HUES6 (cell line): ENCODE results near the gene TMEFF1.

Experiments used
- H3K27ac ChIP-seq: 2 replicates; pipeline ENCODE4 v1.7.0; 2013; ENCODE audit warnings: low read depth, mild to moderate bottlenecking, low read length, inconsistent platforms
- H3K27me3 ChIP-seq: 2 replicates; pipeline ENCODE4 v1.6.1; 2013; ENCODE audit warnings: low read length; ENCODE audit not compliant: control insufficient read depth, insufficient read depth
- H3K36me3 ChIP-seq: 2 replicates; pipeline ENCODE4 v1.6.1; 2013; ENCODE audit warnings: low read length; ENCODE audit not compliant: control insufficient read depth, insufficient read depth
- H3K4me1 ChIP-seq: 2 replicates; pipeline ENCODE4 v1.6.1; 2013; ENCODE audit warnings: low read length; ENCODE audit not compliant: control insufficient read depth, insufficient read depth
- H3K4me3 ChIP-seq: 2 replicates; pipeline ENCODE4 v1.5.1; 2013; ENCODE audit warnings: low read depth, low read length
- H3K9ac ChIP-seq: one replicate; pipeline ENCODE4 v1.6.1; 2013; ENCODE audit warnings: mild to moderate bottlenecking, low read length
- H3K9me3 ChIP-seq: 2 replicates; pipeline ENCODE4 v1.6.1; 2013; ENCODE audit warnings: low read depth, low read length; ENCODE audit not compliant: control insufficient read depth, insufficient read depth

Gene TMEFF1

DNA sequence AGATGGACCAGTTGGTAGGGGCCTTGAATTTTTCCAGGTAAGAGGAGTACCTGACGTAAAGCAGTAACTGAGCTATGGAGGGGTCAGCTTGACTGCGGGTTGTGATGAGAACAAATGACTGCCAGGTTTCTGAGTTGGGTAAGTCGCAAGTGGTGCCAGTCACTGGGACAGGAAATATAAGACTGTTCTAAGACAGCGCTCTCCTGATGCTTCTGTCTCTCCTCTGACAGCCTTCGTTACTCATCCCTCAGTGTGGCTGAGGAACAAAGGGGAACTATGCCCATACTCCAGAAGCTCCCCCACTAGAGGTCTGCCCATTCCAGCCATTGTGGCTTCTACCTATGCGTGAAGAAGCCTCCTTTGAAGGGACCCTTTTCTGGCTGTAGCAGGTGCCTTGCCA, 118.2 kb downstream of the TMEFF1 start:
- H3K27me3 ChIP-seq = no peaks in the 10 kb centered on the region
- no peaks in the 10 kb centered on the region for H3K9me3 ChIP-seq
- H3K9ac ChIP-seq = no peak overlapping the region
- peaks cover 16% of the 10 kb centered on the region for H3K36me3 ChIP-seq
- peaks cover 4% of the 10 kb centered on the region; the same call in 1 of the 2 replicates for H3K4me1 ChIP-seq
- H3K27ac ChIP-seq = no peak overlapping the region
- no peak overlapping the region for H3K4me3 ChIP-seq

DNA sequence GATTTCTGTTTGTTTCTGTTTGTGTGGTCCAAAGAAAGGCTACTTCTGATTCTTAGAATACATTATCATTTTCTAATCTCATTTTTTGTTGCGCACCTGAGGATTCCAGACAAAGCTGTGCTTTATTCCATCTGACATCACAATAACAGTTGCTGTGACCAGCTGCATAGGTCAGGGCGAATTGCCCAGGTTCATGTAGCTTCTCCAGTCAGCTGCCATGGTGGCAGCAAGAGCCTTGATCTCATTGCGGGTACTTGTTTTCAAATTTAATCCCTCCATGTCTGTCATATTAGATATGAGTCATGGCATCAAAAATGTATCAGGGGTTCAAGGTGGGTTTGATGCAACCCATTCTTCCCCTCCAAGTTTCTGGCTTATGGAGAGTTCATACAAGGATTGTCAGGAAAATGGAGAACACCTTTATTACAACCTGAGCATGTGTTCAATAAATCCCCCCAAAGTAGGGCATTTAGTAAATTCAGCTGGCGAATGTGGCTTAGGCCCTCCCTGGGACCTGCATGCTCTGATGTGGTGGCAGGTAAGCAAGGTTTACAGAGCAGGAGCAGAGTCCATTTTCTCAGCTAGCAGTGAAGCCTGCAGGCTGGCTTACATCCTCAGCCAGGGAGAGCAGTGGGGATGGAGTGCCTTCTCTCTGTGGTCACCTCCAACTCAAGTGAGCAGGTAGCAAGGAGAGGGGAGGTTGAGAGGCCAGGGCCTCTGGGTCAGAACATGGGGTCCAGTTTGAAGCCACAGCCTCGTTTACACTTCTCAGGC, 118.9 kb downstream of the TMEFF1 start:
- Histone ChIP-seq H3K36me3 (peaks cover 10% of the 10 kb centered on the region), H3K27ac (no peak overlapping the region), H3K9ac (no peak overlapping the region), H3K9me3 (no peaks in the 10 kb centered on the region), H3K4me1 (peaks cover 4% of the 10 kb centered on the region; the same call in 1 of the 2 replicates), H3K4me3 (no peak overlapping the region), H3K27me3 (no peaks in the 10 kb centered on the region)

DNA sequence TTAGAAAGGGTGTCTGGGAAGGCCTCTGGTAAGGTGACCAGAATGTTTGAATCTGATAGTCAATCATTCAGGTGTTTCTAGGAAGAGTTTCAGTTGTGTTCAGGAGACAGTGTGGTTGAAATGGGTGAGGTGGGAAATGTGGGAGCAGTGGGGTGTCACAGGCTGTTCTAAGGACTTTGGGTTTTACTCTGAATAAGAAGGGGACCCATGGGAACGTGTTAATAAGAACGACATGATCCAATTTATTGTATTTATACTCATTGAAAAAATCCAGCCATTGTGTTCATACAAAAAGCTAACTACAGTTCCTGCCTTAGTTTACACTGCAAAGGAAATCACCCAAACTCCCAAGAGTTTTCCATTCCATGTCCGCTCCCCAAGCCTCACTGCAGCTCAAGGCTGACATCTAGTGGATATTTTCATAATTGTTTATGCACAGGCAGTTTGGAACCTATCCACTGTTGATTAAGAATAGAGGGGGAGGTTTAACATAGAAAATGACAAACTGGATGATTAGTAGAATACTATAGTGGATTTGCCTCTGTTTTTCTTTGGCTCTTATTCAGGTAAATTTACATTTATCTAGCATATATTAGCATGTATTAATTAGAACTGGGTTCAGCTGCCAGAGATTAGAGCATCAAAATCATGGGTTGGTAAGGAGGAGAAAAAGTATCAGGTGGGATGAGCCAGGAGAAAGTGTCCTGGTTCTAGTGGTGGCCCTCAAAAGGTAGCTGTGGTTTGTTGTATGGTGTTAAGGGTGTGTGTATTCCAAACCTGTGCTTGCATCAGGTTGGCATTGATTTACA, 122.6 kb downstream of the TMEFF1 start:
- no peak overlapping the region for H3K9ac ChIP-seq
- H3K36me3 ChIP-seq = no peaks in the 10 kb centered on the region
- H3K9me3 ChIP-seq = no peaks in the 10 kb centered on the region
- no peak overlapping the region for H3K27ac ChIP-seq
- H3K4me1 ChIP-seq = peaks cover 17% of the 10 kb centered on the region
- H3K4me3 ChIP-seq = no peak overlapping the region
- H3K27me3 ChIP-seq = no peaks in the 10 kb centered on the region

DNA sequence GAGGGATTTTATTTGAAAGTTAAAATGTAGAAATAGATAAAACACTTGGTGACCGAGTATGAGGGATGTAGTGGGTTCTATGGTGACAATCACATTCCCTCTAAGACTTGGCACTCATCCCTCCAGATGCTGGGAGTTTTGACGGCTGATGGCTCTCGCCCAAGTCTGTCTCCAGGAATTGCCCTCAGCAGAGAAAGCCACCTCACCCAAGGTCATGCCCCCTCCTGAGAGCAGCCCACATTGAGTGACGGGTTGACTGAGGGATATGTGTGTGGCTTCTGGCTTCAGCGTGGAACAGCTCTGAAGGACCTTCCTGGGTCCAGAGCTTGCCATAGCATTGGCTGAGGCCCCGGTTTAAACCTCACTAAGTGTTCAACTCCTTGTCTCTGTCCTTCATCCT, 124.3 kb downstream of the TMEFF1 start:
- Histone ChIP-seq H3K27ac (no peak overlapping the region), H3K9me3 (no peaks in the 10 kb centered on the region), H3K27me3 (no peaks in the 10 kb centered on the region), H3K4me3 (no peak overlapping the region), H3K4me1 (peaks cover 21% of the 10 kb centered on the region), H3K9ac (no peak overlapping the region), H3K36me3 (no peaks in the 10 kb centered on the region)

DNA sequence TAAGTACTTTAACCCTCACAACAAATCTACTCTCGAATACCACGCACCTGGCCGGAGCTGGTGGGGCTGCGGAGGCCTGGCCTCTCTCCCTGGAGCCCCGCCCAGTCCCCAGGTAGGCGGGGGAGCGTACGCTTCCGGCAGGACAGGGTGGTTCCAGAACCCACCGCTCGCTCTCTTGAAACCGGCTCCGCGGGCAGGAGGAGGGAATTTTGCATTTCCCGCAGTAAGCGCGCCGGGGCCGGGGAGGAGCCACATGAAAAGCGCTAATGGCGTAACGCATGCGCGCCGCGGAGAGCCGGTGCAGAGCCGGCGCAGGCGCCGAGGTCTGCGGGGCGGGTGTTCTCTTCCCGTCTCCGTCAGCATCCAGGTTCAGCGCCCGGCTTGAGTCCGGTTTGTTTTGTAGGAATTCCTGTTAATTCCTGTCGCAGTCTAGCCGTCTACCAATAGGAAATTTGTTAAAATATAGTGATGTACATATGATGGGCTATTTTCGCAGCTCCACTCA, 125.7 kb downstream of the TMEFF1 start:
- peak overlapping the region; percentile 55 for H3K4me3 ChIP-seq
- H3K9ac ChIP-seq = no peak overlapping the region
- no peaks in the 10 kb centered on the region for H3K27me3 ChIP-seq
- H3K9me3 ChIP-seq = no peaks in the 10 kb centered on the region
- H3K27ac ChIP-seq = no peak overlapping the region
- H3K4me1 ChIP-seq = peaks cover 24% of the 10 kb centered on the region
- no peaks in the 10 kb centered on the region for H3K36me3 ChIP-seq

DNA sequence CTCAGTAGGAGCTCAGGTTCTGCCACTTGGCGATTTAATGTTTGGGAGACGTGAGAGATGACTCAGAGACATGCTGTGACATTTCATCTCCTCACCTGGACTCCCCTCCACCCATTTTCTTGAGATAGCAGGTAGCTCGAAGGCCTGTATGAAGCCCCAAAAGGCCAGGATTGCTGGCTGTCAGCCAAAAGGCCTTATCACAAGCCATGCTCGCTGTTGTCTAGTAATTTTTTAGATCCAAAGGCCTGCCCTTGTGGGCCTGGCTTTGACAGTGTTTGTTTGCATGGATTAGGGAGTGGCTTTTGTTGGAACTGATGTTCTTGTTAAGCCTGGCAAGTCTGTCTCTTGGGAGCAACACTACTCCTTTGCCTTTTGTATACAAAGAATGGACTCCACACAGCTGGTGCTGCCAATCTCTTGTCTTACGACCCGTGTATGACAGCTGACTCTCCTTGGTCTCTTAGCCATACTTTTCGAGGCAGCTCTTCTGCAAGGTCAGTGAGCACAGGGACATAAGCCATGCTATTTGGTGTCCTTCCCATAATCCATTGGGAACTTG, 127.7 kb downstream of the TMEFF1 start:
- H3K9me3 ChIP-seq = no peaks in the 10 kb centered on the region
- no peaks in the 10 kb centered on the region for H3K27me3 ChIP-seq
- no peak overlapping the region for H3K9ac ChIP-seq
- H3K4me3 ChIP-seq = no peak overlapping the region
- peaks cover 21% of the 10 kb centered on the region for H3K4me1 ChIP-seq
- H3K27ac ChIP-seq = no peak overlapping the region
- no peaks in the 10 kb centered on the region for H3K36me3 ChIP-seq

DNA sequence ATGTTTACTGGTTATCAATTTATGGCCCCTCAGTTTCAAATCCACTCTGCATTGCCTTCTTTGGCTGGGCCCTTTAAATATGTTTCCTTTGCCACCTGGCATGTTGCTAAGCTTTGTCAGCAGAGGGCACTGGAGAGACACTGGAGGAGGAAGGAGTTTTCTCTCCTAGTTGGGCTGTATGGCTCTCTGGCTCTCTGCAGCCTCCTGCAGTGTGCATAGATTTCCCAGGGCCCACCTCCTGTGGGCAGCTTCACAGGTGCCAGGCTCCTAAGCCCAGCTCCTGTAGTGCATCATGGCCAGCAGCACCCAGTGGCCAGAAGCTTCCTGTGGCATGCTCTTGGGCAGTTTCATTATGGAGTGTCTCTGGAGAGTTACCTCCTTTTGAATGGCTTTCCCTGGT, 128.3 kb downstream of the TMEFF1 start:
- no peak overlapping the region for H3K4me3 ChIP-seq
- H3K27ac ChIP-seq = no peak overlapping the region
- no peaks in the 10 kb centered on the region for H3K27me3 ChIP-seq
- no peaks in the 10 kb centered on the region for H3K36me3 ChIP-seq
- H3K4me1 ChIP-seq = peaks cover 21% of the 10 kb centered on the region
- H3K9me3 ChIP-seq = no peaks in the 10 kb centered on the region
- no peak overlapping the region for H3K9ac ChIP-seq

DNA sequence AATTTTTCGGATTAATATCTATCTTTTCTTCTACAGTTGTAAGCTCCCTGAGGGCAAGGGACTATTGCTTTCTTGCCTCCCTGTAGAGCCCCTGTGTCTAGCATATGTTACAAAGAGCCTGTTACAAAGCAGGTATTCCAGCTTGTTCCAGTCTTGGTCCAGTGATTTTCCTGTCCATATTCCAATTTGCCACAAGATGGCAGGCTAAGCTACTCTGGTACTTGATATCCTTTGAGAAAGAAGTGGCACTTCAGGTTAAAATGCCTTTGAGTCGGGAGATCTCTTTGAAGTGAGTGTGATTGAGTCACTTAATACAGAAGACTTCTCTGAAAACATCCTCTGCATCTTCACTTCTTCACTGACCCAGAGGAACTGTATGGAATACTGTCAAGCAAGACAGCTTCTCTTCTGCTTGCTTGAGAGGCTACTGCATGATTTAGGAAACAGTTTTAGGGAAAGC, 129.4 kb downstream of the TMEFF1 start:
- H3K36me3 ChIP-seq = no peaks in the 10 kb centered on the region
- no peaks in the 10 kb centered on the region for H3K9me3 ChIP-seq
- H3K4me1 ChIP-seq = peaks cover 21% of the 10 kb centered on the region
- no peak overlapping the region for H3K27ac ChIP-seq
- no peak overlapping the region for H3K9ac ChIP-seq
- no peak overlapping the region for H3K4me3 ChIP-seq
- H3K27me3 ChIP-seq = no peaks in the 10 kb centered on the region

DNA sequence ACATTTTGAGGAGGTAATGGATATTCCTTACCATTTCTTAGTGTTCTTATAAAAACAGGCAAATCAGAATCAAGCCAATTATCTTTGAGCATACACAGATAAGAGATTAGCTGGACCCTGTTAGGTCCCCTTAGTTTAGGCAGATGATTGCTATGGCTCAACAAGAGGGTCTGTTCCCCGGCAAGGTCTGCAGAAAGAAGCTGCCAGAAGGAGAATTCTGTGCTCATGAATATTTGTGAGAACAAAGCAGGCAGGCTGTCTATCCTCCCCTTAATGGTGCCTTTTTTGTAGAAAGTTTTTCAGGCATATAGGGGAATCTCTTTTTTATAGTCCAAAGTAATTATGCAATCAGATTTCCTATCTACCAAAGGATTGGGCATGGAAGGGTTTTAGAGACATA, 132.5 kb downstream of the TMEFF1 start:
- H3K36me3 ChIP-seq = no peaks in the 10 kb centered on the region
- H3K4me3 ChIP-seq = no peak overlapping the region
- H3K27ac ChIP-seq = no peak overlapping the region
- H3K9me3 ChIP-seq = no peaks in the 10 kb centered on the region
- H3K4me1 ChIP-seq = peaks cover 7% of the 10 kb centered on the region
- no peaks in the 10 kb centered on the region for H3K27me3 ChIP-seq
- no peak overlapping the region for H3K9ac ChIP-seq

DNA sequence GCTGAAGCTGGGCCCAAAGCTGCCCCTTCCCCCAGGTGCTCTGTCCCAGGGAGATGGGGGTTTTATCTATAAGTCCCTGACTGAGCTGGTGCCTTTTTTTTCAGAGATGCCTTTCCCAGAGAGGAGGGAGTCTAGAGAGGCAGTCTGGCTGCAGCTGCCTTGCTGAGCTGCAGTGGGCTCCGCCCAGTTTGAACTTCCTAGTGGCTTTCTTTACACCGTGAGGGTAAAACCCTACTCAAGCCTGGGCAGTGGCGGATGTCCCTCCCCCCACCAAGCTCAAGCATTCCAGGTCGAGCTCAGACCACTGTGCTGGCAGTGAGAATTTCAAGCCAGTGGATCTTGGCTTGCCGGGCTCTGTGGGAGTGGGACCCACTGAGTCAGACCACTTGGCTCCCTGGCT, 146.2 kb downstream of the TMEFF1 start:
- peaks cover 12% of the 10 kb centered on the region; the same call in 1 of the 2 replicates for H3K4me1 ChIP-seq
- H3K9me3 ChIP-seq = no peaks in the 10 kb centered on the region
- H3K27me3 ChIP-seq = no peaks in the 10 kb centered on the region
- no peak overlapping the region for H3K27ac ChIP-seq
- H3K4me3 ChIP-seq = no peak overlapping the region
- H3K9ac ChIP-seq = no peak overlapping the region
- no peaks in the 10 kb centered on the region for H3K36me3 ChIP-seq

DNA sequence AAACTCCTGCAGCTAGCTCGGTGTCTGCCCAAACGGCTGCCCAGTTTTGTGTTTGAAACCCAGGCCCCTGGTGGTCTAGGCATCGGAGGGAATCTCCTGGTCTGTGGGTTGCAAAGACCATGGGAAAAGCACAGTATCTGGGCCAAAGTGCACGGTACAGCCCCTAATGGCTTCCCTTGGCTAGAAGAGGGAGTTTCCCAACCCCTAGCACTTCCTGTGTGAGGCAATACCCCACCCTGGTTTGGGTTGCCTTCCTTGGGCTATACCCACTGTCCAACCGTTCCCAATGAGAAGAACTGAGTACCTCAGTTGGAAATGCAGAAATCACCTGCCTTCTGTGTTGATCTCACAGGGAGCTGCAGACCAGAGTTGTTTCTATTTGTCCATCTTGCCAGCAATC, 146.7 kb downstream of the TMEFF1 start:
- no peaks in the 10 kb centered on the region for H3K9me3 ChIP-seq
- H3K4me1 ChIP-seq = peaks cover 12% of the 10 kb centered on the region; the same call in 1 of the 2 replicates
- no peaks in the 10 kb centered on the region for H3K36me3 ChIP-seq
- H3K9ac ChIP-seq = no peak overlapping the region
- no peak overlapping the region for H3K4me3 ChIP-seq
- no peak overlapping the region for H3K27ac ChIP-seq
- no peaks in the 10 kb centered on the region for H3K27me3 ChIP-seq
